ENCODE results near the gene GNG10.

GNG10 gene

DNA sequence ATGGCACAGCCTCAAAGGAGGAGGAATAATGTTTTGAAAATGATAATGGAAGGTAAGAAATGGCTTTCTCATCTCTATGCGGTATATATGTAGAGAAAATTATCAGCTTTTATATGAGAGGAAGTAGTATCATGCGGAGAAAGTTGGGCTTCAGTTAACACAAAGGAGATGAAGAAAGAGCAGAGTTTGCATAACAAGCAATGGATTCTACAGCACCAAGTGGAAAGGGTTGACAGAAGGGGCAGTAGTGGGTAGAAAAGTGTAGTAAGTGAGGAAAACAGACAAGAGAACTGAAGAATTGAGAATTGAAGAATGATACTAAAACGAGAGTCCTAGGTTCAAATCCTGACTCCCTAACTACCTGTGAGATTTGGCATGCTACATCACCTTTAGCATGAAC lies 51.0 kb downstream of the GNG10 start:
- Histone ChIP-seq H3K4me1 (ENCODE audit: control insufficient read depth, insufficient read depth, low read length, poor library complexity, severe bottlenecking) (no peaks in the 10 kb centered on the region), H3K4me3 (ENCODE audit: insufficient read depth, low read depth, low read length, poor library complexity, severe bottlenecking) (no peak overlapping the region), H3K9me3 (ENCODE audit: control insufficient read depth, low read length) (no peaks in the 10 kb centered on the region), H3K27me3 (replicated peaks; ENCODE audit: control insufficient read depth, insufficient read depth, low read length, poor library complexity, severe bottlenecking) (no peaks in the 10 kb centered on the region), H3K27ac (ENCODE audit: insufficient read depth, low read length, poor library complexity, severe bottlenecking) (no peak overlapping the region), H3K36me3 (ENCODE audit: control insufficient read depth, insufficient read depth, low read length) (no peaks in the 10 kb centered on the region)
- no peak for DNase-seq

DNA sequence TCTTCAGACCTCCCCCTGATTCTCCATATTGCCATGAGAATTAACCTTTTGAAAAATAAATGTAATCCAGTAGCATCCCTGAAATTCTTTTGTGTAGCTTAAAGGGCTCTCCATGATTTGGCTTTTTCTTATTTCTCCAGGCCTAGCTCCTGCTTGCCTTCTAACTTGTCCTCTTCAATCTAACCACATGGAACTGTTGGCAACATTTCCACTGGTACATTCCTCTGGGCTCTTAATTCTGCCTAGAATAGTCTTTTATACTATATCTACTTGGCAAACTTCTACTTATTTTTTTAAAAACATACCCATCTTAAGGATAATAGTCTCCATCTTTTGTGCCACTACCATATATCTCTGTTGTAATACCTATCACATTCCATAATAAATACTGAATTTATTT lies 54.1 kb downstream of the GNG10 start:
- no peak overlapping the region for H3K4me3 ChIP-seq (ENCODE audit: insufficient read depth, low read depth, low read length, poor library complexity, severe bottlenecking)
- no peaks in the 10 kb centered on the region for H3K4me1 ChIP-seq (ENCODE audit: control insufficient read depth, insufficient read depth, low read length, poor library complexity, severe bottlenecking)
- H3K27me3 ChIP-seq (replicated peaks; ENCODE audit: control insufficient read depth, insufficient read depth, low read length, poor library complexity, severe bottlenecking), result no peaks in the 10 kb centered on the region
- no peak overlapping the region for H3K27ac ChIP-seq (ENCODE audit: insufficient read depth, low read length, poor library complexity, severe bottlenecking)
- no peaks in the 10 kb centered on the region for H3K36me3 ChIP-seq (ENCODE audit: control insufficient read depth, insufficient read depth, low read length)
- no peak for DNase-seq
- H3K9me3 ChIP-seq (ENCODE audit: control insufficient read depth, low read length), result no peaks in the 10 kb centered on the region

- Histone ChIP-seq H3K36me3 (ENCODE audit: control insufficient read depth, insufficient read depth, low read length) (no peaks in the 10 kb centered on the region), H3K4me1 (ENCODE audit: control insufficient read depth, insufficient read depth, low read length, poor library complexity, severe bottlenecking) (no peaks in the 10 kb centered on the region), H3K4me3 (ENCODE audit: insufficient read depth, low read depth, low read length, poor library complexity, severe bottlenecking) (no peak overlapping the region), H3K27me3 (replicated peaks; ENCODE audit: control insufficient read depth, insufficient read depth, low read length, poor library complexity, severe bottlenecking) (no peaks in the 10 kb centered on the region), H3K9me3 (ENCODE audit: control insufficient read depth, low read length) (no peaks in the 10 kb centered on the region), H3K27ac (ENCODE audit: insufficient read depth, low read length, poor library complexity, severe bottlenecking) (no peak overlapping the region)
- no peak for DNase-seq
Measured at GRCh38 chr9:111719541-111719940, 58.1 kb downstream of the GNG10 start.
